ENCODE results near the gene PCBD2.

Gene PCBD2

DNA sequence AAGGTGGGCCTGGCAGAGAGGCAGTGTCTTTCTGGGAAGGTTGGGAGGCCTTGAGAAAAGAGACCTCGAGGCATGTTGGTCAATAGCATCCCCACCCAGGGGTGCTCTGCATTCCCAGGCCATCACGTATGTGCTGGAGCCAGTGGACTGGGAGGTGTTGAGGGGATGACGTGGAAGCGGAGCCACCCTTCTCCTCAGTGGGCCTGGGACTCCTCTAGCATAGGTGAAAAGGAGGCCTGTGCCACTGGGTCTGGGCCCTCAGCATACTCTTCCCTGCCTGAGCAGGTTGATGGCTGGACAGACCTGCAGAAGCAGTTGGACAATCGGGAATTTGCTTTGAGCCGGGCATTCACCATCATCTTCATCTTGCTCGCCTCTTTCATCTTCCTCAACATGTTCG lies 103.6 kb downstream of the PCBD2 start:
- DNase-seq: no peak

- DNase-seq: no peak
Measured at GRCh38 chr5:135008981-135009735, 104.2 kb downstream of the PCBD2 start.

GRCh38 chr5:135009736-135010501 lies 105.0 kb downstream of the PCBD2 start:
- no peak for DNase-seq

DNA sequence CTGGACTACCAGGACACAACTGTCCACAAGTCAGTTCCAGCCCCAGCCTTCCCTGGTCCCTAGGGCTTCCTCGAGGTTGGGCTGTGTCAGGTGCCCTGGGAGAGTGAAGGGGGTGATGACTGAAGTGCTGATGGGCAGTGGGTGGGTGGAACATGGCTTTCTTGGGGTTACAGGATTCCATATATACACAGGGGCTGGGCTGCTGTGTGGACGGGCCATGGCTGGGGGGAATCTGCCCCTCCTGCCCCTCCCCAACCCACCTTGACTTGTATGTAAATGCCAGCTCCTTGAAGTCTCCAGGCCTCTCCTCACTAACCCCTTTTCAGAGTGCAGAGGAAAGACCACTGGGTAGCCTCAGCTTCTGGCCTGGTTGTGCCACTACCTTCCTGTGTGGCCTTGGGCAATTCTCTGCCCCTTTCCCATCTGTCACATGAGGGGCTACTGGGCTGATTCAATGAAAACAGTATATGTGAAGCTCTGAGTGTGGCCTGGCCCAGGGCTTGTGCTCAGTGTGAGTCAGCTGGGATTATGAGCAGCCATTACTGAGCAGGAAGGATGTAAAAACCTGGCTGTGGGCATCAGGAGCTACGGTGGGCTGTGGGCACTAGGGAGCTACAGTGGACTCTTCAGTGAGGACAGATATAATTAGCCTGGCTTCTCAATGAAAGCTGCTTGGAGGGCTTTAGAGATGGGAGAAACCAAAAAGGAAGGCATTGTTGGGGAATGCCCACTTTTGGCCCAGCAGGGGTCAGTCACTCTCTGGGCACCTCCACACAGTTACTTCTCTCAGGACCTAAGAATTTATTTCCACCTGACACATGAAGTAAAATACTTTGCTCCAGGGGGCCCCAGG lies 105.8 kb downstream of the PCBD2 start:
- DNase-seq: no peak

DNA sequence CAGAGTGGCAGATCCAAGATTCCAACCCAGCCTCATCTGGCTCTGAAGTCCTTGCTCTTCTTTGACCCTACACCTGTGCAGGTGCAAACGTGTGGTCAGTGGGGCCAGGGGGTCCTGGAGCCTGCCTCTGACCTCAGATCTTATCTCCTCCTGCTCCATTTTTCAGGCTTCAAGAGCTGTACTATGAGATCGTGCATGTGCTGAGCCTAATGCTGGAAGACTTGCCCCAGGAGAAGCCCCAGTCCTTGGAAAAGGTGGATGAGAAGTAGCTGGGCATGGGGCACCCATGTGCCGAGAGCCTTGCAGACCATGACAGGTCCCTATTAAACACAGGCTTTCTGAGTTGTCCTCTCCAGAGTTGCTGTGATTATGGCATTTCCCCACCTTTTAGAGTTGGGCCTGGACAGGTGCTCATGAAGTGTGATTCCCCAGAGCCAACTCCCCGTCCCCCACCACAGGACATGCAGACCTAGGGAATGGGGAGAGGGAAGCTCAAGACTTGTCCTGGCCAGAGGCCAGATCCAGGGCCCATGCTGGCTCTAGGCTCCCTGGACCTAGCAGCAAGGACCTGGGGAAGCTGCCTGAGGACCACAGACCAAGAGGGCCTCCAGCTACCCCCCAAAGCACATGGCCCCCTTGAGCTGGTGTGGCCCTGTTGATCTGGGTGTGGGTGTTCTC lies 106.6 kb downstream of the PCBD2 start:
- DNase-seq: no peak

- DNase-seq: no peak
Measured at GRCh38 chr5:135012033-135012588, 107.2 kb downstream of the PCBD2 start.

All from CD4-positive, alpha-beta T cell treated with Interleukin-10 for 1 hour (primary cell).